ENCODE results near the gene ZNF784.

ZNF784 gene

GRCh38 chr19:55647732-55648584, 23.6 kb upstream of the ZNF784 start, which contains the start of gene CCDC106:
Gene CCDC106 (plus strand): TSS chr19:55648212. CDS start chr19:55649047, 835 bp downstream.
- peak; percentile 76 for DNase-seq (ENCODE audit: low read depth)
- H3K4me3 ChIP-seq (replicated peaks; ENCODE audit: low read depth, low read length): peak within 1 kb of the TSS; percentile 73
- TF ChIP-seq CTCF (IDR thresholded peaks at IDR 0.05; ENCODE audit: low read length, missing control alignments): no peak

GRCh38 chr19:55646889-55647731, 22.7 kb upstream of the ZNF784 start:
- no peak for TF ChIP-seq CTCF (IDR thresholded peaks at IDR 0.05; ENCODE audit: low read length, missing control alignments)
- DNase-seq (ENCODE audit: low read depth): no peak
- H3K4me3 ChIP-seq (replicated peaks; ENCODE audit: low read depth, low read length): peak overlapping the region; percentile 73

GRCh38 chr19:55645512-55645881, 21.1 kb upstream of the ZNF784 start:
- no peak overlapping the region for H3K4me3 ChIP-seq (replicated peaks; ENCODE audit: low read depth, low read length)
- no peak for TF ChIP-seq CTCF (IDR thresholded peaks at IDR 0.05; ENCODE audit: low read length, missing control alignments)
- no peak for DNase-seq (ENCODE audit: low read depth)

- H3K4me3 ChIP-seq (replicated peaks; ENCODE audit: low read depth, low read length): peak overlapping the region; percentile 88
- no peak for TF ChIP-seq CTCF (IDR thresholded peaks at IDR 0.05; ENCODE audit: low read length, missing control alignments)
- no peak for DNase-seq (ENCODE audit: low read depth)
Measured at GRCh38 chr19:55644842-55645511, 20.6 kb upstream of the ZNF784 start.

- no peak for TF ChIP-seq CTCF (IDR thresholded peaks at IDR 0.05; ENCODE audit: low read length, missing control alignments)
- DNase-seq (ENCODE audit: low read depth): no peak
- H3K4me3 ChIP-seq (replicated peaks; ENCODE audit: low read depth, low read length): peak overlapping the region; percentile 88
Measured at GRCh38 chr19:55644191-55644833, 19.9 kb upstream of the ZNF784 start.

- TF ChIP-seq CTCF (IDR thresholded peaks at IDR 0.05; ENCODE audit: low read length, missing control alignments): no peak
- DNase-seq (ENCODE audit: low read depth): no peak
Measured at GRCh38 chr19:55643887-55644176, 19.5 kb upstream of the ZNF784 start.

More at GRCh38 chr19:55643887-55644176, 19.5 kb upstream of the ZNF784 start:
- peak overlapping the region; percentile 88 for H3K4me3 ChIP-seq (replicated peaks; ENCODE audit: low read depth, low read length)

All from fibroblast of pulmonary artery (primary cell).